Muscle of leg (tissue), 16 donors: ENCODE measurements around the gene ZNF880. TPM values are rescaled to one million over a fixed set of nuclear protein-coding genes. Genes with fewer than 3 reads are reported as not detected.
"Not testable (repeated sequence)": the region's sequence is repeated elsewhere in the genome, so short reads cannot be mapped to it uniquely, and the experiment has no call there.

Experiments
- DNase-seq: peaks from one replicate; pipeline ENCODE4 v3.0.0; 2013
- H3K27ac ChIP-seq: one replicate; pipeline ENCODE4 v1.5.1; 2013; ENCODE audit warnings: mild to moderate bottlenecking, low read length, control low read depth
- H3K27me3 ChIP-seq: one replicate; pipeline ENCODE4 v1.6.1; 2013; ENCODE audit warnings: low read length; ENCODE audit not compliant: control insufficient read depth, insufficient read depth
- H3K36me3 ChIP-seq: one replicate; pipeline ENCODE4 v1.6.1; 2013; ENCODE audit warnings: low read length; ENCODE audit not compliant: control insufficient read depth, insufficient read depth
- H3K4me1 ChIP-seq: one replicate; pipeline ENCODE4 v1.6.1; 2013; ENCODE audit warnings: low read length; ENCODE audit not compliant: control insufficient read depth, insufficient read depth
- H3K4me3 ChIP-seq: one replicate; pipeline ENCODE4 v1.5.1; 2013; ENCODE audit warnings: low read length, control low read depth
- H3K9me3 ChIP-seq: replicated peaks from 2 replicates; pipeline ENCODE4 v1.6.1; 2013; ENCODE audit warnings: low read depth, low read length; ENCODE audit not compliant: control insufficient read depth
- WGBS: methylation state at CpG from one replicate; pipeline ENCODE4 v1.1.5; 2013; ENCODE audit warnings: missing lambda C conversion rate; ENCODE audit not compliant: insufficient coverage; 5-methylcytosine and 5-hydroxymethylcytosine counted together
- long read RNA-seq, 11 donors: transcript quantifications; one replicate each; lab custom pipeline, GENCODE V29; 2026
- polyA plus RNA-seq, 8 donors: library from polyadenylated mRNA; unstranded; fragments of 120-200 nt; gene quantifications; one replicate each; pipeline versions ENCODE4 v1.2.1 to v1.2.3, GENCODE V29; 2013; ENCODE audit warnings: inconsistent platforms in 1 of 8, low replicate concordance in 1 of 8; ENCODE audit not compliant: insufficient read length in 8 of 8, insufficient read depth in 1 of 8
- total RNA-seq: library from RNA; stranded (reverse); fragments of 120-200 nt; gene quantifications from one replicate; pipeline ENCODE4 v1.2.4, GENCODE V29; 2013

Gene ZNF880
- total RNA-seq (25.4 TPM), polyA plus RNA-seq (10 to 100 TPM; 11.0 to 16.7 (median 14.9) TPM)
- long read RNA-seq, donor 1, partial matches to known transcripts = 0 of 2 reads
- long read RNA-seq, donor 1, other reads (novel, unspliced or antisense) = 0 of 2 reads
- long read RNA-seq, donor 2 = 0 reads
- long read RNA-seq, donor 3, transcript ZNF880-202 (4 exons, 2,230 nt) = major isoform, 7 of 13 reads
- long read RNA-seq, donor 3, transcript ZNF880-206 (4 exons, 953 nt) = minor isoform, 5 of 13 reads
- long read RNA-seq, donor 3, partial matches to known transcripts = 0 of 13 reads
- long read RNA-seq, donor 3, other reads (novel, unspliced or antisense) = 0 of 13 reads
- long read RNA-seq, donor 4, partial matches to known transcripts = 0 of 4 reads
- long read RNA-seq, donor 4, other reads (novel, unspliced or antisense) = 0 of 4 reads
- long read RNA-seq, donor 5, transcript ZNF880-206 (4 exons, 953 nt) = major isoform, 9 of 15 reads
- long read RNA-seq, donor 5, partial matches to known transcripts = 0 of 15 reads
- long read RNA-seq, donor 5, other reads (novel, unspliced or antisense) = 0 of 15 reads
- long read RNA-seq, donor 6, transcript ZNF880-206 (4 exons, 953 nt) = major isoform, 7 of 21 reads
- long read RNA-seq, donor 6, transcript ZNF880-202 (4 exons, 2,230 nt) = minor isoform, 5 of 21 reads
- long read RNA-seq, donor 6, partial matches to known transcripts = 9 of 21 reads
- long read RNA-seq, donor 6, other reads (novel, unspliced or antisense) = 0 of 21 reads
- long read RNA-seq, donor 7, partial matches to known transcripts = 0 of 7 reads
- long read RNA-seq, donor 7, other reads (novel, unspliced or antisense) = 0 of 7 reads
- long read RNA-seq, donor 8, transcript ZNF880-206 (4 exons, 953 nt) = major isoform, 7 of 8 reads
- long read RNA-seq, donor 8, partial matches to known transcripts = 0 of 8 reads
- long read RNA-seq, donor 8, other reads (novel, unspliced or antisense) = 0 of 8 reads
- long read RNA-seq, donor 9, partial matches to known transcripts = 0 of 4 reads
- long read RNA-seq, donor 9, other reads (novel, unspliced or antisense) = 0 of 4 reads
- long read RNA-seq, donor 10, transcript ZNF880-206 (4 exons, 953 nt) = major isoform, 9 of 16 reads
- long read RNA-seq, donor 10, partial matches to known transcripts = 5 of 16 reads
- long read RNA-seq, donor 10, other reads (novel, unspliced or antisense) = 0 of 16 reads
- long read RNA-seq, donor 11, partial matches to known transcripts = 0 of 7 reads
- long read RNA-seq, donor 11, other reads (novel, unspliced or antisense) = 0 of 7 reads

DNA sequence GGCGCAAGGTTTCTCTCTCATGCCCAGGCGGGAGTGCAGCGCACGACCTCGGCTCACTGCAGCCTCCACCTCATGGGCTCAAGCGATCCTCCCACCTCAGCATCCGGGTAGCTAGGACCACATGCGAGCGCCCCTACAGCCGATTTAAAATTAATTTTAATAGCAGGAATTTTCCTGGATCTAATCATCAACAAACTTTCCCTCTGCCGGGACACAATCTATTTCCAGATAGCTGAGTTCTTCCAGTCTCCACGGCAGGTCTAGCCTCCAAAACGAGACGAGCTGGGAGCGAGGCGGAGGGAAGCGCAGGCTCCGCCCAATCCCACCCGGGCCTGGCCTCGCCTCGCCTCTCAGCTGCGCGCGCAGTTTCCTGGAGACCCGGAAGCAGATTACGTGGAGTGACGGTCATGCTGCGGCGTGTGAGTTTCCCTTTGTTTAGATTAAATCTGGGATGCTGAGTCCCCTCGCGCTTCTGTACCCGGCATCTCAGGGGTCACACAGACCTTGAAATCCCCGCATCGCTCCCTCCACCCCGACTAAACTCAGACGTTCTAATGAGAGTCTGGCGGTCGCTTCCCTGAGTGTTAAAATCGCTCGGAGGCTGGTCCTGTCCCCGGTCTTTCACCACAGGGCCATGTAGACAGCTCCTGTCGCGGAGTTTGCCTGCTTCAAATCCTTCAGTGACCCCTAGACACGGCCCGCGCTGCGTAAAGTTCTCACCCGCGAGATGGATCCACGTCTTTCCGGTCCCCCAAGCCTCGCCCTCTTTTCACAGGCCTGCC is at the start of gene ZNF880:
TSS of gene ZNF880 (plus strand) at position 365 of the 782 bp plus-strand sequence. CDS start at position 408, 43 bp downstream.
- peak within 1 kb of the TSS; percentile 96 for H3K4me3 ChIP-seq
- H3K27ac ChIP-seq = peak within 1 kb of the TSS; percentile 100
- no peaks in the 10 kb centered on the region for H3K4me1 ChIP-seq
- peaks cover 36% of the 10 kb centered on the region for H3K36me3 ChIP-seq
- H3K9me3 ChIP-seq = peaks cover 44% of the 10 kb centered on the region
- DNase-seq = peak; percentile 98
- no peaks in the 10 kb centered on the region for H3K27me3 ChIP-seq
- 0% methylated on average over 38 of the region's 52 CpGs for WGBS

DNA sequence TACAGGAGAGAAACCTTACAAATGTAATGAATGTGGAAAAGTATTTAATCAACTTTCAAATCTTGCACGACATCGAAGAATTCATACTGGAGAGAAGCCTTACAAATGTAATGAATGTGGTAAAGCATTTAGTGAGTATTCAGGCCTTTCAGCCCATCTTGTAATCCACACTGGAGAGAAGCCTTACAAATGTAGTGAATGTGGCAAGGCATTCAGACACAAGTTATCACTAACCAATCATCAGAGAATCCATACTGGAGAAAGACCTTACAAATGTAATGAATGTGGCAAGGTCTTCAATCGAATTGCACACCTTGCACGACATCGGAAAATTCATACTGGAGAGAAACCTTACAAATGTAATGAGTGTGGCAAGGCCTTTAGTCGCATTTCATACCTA is 47.3 kb upstream of the ZNF880 start:
- no CpG with 5 or more reads among the region's 6 CpGs for WGBS
- Histone ChIP-seq H3K36me3 (peaks cover 36% of the 10 kb centered on the region), H3K27ac (no peak overlapping the region), H3K27me3 (no peaks in the 10 kb centered on the region), H3K4me1 (no peaks in the 10 kb centered on the region), H3K9me3 (peaks cover 87% of the 10 kb centered on the region), H3K4me3 (no peak overlapping the region)
- no peak for DNase-seq

- 79% methylated on average over 9 of the region's 10 CpGs for WGBS
- peaks cover 56% of the 10 kb centered on the region for H3K9me3 ChIP-seq
- no peak for DNase-seq
- no peak overlapping the region for H3K4me3 ChIP-seq
- no peaks in the 10 kb centered on the region for H3K36me3 ChIP-seq
- no peak overlapping the region for H3K27ac ChIP-seq
- H3K4me1 ChIP-seq = peaks cover 1% of the 10 kb centered on the region
- no peaks in the 10 kb centered on the region for H3K27me3 ChIP-seq
Observed at GRCh38 chr19:52331757-52332156, 38.0 kb upstream of the ZNF880 start.

- no peak for DNase-seq
- Histone ChIP-seq H3K4me1 (peaks cover 6% of the 10 kb centered on the region), H3K27ac (peak overlapping the region; percentile 91), H3K36me3 (no peaks in the 10 kb centered on the region), H3K9me3 (peaks cover 32% of the 10 kb centered on the region), H3K27me3 (no peaks in the 10 kb centered on the region), H3K4me3 (peak overlapping the region; percentile 96)
- WGBS = 52% methylated on average over 6 of the region's 9 CpGs
Observed at GRCh38 chr19:52335768-52336116, 34.0 kb upstream of the ZNF880 start.

- DNase-seq = peak; percentile 94
- no peaks in the 10 kb centered on the region for H3K36me3 ChIP-seq
- peaks cover 6% of the 10 kb centered on the region for H3K4me1 ChIP-seq
- peak within 1 kb of the TSS; percentile 91 for H3K27ac ChIP-seq
- peaks cover 27% of the 10 kb centered on the region for H3K9me3 ChIP-seq
- under 1% methylated on average over 55 of the region's 55 CpGs for WGBS
- H3K27me3 ChIP-seq = no peaks in the 10 kb centered on the region
- peak within 1 kb of the TSS; percentile 96 for H3K4me3 ChIP-seq
Observed at GRCh38 chr19:52336117-52336790, 33.5 kb upstream of the ZNF880 start, which contains the start of gene ZNF610. TSS of gene ZNF610 (plus strand) at chr19:52336243. CDS start at chr19:52349173, 12,930 bp downstream.

DNA sequence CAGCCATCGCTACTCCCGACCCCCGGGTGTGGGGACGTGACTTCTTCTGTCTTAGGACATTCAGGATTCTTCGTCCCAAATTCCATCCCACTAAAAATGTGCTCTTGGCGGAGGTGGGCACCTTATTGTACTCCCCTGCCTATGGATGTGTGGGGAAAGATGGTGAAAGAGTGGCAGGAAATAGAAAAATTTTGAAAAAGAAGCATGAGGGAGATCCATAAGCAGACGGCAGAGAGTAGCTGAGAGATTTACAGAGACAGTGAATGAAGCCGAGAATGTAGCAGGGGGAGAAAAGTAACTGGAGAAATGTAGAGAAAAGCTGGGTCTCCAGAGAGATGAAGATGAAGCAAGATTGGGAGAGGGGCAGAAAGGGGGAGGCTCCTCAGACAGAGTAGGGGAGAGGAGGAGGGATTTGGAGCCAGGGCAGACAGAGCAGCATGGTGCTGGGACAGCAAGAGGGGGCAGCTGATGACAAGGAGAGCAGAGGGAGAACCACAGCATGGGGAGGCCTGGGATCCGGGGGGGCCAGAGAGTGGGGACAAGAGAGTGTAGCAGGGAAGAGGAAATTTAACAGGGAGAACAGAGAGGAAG is 32.8 kb upstream of the ZNF880 start:
- under 1% methylated on average over 6 of the region's 9 CpGs for WGBS
- Histone ChIP-seq H3K4me1 (peaks cover 6% of the 10 kb centered on the region), H3K36me3 (no peaks in the 10 kb centered on the region), H3K27me3 (no peaks in the 10 kb centered on the region), H3K4me3 (peak overlapping the region; percentile 96), H3K9me3 (peaks cover 21% of the 10 kb centered on the region), H3K27ac (peak overlapping the region; percentile 91)
- DNase-seq = peak; percentile 47

DNA sequence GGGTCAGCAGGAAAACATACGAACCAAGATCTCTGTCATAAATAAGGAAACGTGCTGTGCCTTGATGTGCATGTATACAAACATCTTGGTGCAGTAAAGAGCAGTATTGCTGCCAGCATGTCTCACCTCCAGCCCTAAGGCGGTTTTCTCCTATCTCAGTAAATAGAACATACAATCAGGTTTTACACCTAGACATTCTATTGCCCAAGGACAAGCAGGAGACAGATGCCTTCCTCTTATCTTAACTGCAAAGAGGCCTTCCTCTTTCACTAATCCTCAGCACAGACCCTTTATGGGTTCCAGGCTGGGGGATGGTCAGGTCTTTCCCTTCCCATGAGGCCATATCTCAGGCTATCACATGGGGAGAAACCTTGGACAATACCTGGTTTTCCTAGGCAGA is 30.7 kb upstream of the ZNF880 start:
- not testable (repeated sequence) for H3K27me3 ChIP-seq, H3K4me3 ChIP-seq, H3K27ac ChIP-seq, H3K9me3 ChIP-seq, DNase-seq, H3K4me1 ChIP-seq, H3K36me3 ChIP-seq
- WGBS = 60% methylated on average over 1 of the region's 3 CpGs

DNA sequence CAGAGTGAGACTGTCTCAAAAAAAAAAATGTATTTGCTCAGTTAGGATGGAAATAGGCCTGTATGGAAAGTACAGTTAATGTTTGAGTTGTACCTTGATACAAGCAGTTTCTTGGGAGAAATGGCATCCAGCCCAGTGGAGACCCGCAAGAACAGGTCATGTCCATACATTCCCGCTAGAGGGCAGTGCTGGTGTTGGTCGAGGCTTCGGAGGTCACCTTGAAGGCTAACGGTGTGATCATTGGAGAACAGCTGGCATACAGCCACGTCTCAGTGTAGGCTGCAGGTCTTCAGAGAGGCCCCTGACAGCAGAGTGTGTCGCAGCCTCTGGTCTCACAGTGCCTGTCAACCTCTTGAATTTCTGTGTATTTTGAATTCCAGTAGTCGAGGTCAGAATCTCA is 26.2 kb upstream of the ZNF880 start:
- Histone ChIP-seq H3K4me3 (no peak overlapping the region), H3K36me3 (peaks cover 3% of the 10 kb centered on the region), H3K27me3 (no peaks in the 10 kb centered on the region), H3K4me1 (no peaks in the 10 kb centered on the region), H3K27ac (no peak overlapping the region), H3K9me3 (no peaks in the 10 kb centered on the region)
- WGBS = 13% methylated on average over 8 of the region's 8 CpGs
- peak; percentile 73 for DNase-seq
